GM10847 (cell line): Measurements from ENCODE around the gene SHKBP1.

Experiments
- POLR2A ChIP-seq: IDR thresholded peaks from 2 replicates; pipeline ENCODE4 v1.6.1; 2011; ENCODE audit not compliant: insufficient read length; ENCODE audit errors: extremely low read depth

The SHKBP1 gene

DNA sequence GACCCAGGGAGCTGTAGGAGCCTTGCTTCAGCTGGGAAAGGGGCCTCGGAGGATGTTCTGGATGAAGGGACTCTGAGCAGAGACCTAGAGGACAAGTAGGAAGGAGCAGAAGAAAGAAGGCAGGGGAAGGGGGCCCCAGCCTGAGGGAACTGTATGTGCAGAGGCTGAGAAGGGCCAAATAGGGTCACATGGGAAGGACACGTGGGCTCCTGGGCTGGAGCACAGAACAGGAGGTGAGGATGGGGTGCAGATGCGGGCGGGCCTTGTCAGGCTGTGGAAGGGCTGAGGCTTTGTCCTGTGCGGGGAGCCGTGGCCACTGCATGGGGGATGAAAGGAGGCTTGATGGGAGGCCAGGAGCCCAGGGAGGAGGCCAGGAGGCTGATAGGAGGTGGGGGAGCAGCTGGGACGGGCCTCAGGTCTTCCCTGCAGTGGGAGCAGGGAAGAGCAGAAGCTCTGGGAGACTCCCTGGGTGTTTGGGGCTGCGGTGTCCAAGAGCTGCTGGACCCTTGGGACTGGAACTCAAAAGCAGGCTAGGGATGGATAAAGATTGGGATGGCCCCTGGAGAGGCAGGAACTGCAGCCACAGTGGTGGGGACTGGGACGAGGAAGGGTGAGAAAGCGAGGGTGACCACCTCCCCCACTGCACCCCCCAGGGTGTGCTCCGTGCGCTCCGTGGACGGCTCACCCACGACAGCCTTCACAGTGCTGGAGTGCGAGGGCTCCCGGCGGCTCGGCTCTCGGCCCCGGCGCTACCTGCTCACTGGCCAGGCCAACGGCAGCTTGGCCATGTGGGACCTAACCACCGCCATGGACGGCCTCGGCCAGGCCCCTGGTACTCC, 13.1 kb downstream of the SHKBP1 start:
- no peak for TF ChIP-seq POLR2A

DNA sequence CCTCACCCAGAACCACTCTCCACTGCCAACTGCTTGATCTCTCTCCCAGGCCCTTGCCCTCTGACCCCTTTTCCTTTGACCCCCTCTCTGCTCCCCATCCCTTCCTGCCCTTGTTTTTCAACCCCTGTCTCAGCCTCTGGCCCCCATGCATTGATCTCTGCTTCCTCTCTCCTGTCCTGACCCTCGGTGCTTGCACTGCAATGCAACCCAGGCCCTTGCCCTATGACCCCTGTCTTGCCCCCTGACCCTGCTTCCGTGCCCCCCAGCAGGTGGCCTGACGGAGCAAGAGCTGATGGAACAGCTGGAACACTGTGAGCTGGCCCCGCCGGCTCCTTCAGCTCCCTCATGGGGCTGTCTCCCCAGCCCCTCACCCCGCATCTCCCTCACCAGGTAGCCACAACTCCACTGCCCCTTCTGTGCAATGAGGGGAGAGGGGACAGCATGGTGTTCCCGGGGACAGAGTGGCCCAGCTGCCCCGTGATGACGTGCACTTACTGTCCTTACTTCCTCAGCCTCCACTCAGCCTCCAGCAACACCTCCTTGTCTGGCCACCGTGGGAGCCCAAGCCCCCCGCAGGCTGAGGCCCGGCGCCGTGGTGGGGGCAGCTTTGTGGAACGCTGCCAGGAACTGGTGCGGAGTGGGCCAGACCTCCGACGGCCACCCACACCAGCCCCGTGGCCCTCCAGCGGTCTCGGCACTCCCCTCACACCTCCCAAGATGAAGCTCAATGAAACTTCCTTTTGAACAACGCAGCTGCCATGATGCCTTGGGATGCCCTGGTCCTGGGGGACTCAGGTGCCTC, 14.0 kb downstream of the SHKBP1 start:
- TF ChIP-seq POLR2A, result no peak

DNA sequence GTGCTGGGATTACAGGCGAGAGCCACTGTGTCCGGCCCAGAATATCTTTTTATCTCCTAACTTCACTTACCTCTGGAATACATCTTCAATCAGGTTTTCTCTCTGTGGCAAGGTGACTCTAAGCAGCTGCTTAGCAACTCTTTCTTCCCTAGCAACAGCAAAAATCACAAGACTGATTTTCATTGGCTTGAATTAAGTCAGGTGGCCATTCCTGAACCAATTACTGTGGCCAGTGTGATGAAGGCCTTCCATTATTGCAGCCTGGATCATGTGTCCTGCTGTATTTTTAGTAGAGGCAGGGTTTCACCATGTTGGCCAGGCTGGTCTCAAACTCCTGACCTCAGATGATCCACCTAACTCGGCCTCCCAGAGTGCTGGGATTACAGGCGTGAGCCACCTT, 15.5 kb downstream of the SHKBP1 start:
- no peak for TF ChIP-seq POLR2A

DNA sequence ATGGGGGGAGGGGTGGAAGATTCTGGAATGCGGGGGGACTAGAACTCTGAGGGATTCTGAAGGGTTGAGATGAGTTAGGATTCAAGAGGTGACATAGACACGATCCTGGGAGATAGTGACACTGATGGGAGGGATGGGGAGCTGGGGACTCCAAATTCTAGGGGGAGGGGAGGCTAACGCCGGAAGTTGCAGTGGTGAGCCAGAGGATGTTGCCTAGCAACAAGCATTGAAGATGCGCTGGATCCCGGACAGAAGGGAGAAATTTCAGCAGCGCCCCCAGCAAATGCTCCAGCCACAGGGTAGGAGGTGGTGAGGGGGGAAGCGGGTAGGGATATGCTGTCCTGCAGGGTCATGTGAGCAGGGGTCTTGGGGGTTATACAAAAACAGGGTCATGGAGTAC, 17.6 kb downstream of the SHKBP1 start:
- no peak for TF ChIP-seq POLR2A

DNA sequence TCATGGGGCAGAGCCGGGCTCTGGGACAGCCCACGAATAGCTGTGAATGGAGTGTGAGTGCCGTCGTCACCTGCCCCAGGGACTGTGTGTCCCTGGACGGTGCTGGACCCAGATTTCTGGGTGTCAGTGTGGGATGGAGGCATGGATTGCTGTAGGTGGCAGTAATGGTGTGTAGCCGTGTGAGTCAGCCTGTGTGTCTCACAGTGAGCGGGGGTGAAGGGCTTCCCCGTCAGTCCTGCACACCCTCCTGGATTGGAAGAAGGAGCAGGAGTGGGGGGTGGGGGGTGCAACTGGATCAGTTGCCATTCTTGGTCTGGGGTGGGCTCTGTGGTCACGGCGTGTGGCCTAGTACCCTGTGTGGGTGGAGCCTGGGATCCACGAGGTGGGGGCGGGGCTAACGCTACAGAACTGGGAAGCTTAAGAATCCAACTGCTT, 18.0 kb downstream of the SHKBP1 start:
- no peak for TF ChIP-seq POLR2A

DNA sequence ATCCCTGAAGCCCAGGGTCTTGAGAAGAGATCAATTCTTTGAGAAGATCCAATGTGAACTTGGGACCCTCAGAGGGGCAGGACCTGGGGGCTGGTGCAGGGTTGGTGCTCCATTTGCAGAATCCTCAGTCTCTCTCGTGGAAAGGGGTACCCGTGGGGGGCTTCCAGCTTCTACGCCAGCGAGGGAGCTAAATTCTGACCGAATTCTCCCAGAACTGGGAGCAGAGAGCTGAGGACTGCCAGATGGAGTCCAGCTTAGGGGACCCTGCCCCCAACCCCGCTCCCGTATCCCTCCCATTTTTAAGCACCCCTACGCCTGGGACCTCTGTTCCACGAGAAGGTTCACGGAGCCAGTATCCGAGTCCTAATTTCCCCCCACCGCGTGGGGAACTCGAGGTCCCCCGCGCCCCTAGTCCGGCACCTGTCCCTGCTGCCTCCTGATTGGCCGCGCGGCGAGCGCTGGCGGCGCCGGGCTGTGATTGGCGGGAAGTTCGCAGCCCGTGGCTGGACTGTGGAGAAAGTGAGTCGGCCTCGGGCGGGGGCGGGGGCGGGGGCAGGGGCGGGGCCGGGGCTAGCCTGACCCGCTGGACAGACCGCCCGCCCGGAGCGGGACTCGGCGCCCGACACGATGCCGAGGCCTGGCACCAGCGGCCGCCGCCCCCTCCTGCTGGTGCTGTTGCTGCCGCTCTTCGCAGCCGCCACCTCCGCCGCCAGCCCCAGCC, 20.1 kb downstream of the SHKBP1 start:
- TF ChIP-seq POLR2A, result no peak

DNA sequence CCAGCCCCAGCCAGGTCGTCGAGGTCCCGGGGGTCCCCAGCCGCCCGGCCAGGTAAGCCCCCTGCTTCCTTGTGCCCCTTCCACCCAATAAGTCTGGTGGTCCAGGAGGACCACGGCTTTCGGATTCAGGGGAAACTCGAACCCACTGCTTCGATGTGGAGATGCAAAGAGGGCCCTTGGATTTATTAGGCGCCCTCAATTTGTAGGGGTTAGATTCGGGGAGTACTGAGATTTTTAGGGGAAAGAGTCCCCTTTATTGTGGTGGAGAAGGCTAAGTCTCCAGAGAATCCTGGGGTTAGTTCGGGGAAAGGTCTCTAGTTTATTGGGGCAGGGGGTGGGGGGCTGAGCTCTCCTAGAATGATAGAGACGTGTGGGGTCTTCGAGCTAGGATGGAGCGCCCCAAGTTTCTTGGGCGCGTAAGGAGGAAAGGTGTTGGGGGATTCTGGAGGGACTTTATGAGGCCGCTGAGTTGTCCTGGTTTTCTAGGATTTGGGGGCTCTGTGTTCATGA, 20.7 kb downstream of the SHKBP1 start:
- no peak for TF ChIP-seq POLR2A

DNA sequence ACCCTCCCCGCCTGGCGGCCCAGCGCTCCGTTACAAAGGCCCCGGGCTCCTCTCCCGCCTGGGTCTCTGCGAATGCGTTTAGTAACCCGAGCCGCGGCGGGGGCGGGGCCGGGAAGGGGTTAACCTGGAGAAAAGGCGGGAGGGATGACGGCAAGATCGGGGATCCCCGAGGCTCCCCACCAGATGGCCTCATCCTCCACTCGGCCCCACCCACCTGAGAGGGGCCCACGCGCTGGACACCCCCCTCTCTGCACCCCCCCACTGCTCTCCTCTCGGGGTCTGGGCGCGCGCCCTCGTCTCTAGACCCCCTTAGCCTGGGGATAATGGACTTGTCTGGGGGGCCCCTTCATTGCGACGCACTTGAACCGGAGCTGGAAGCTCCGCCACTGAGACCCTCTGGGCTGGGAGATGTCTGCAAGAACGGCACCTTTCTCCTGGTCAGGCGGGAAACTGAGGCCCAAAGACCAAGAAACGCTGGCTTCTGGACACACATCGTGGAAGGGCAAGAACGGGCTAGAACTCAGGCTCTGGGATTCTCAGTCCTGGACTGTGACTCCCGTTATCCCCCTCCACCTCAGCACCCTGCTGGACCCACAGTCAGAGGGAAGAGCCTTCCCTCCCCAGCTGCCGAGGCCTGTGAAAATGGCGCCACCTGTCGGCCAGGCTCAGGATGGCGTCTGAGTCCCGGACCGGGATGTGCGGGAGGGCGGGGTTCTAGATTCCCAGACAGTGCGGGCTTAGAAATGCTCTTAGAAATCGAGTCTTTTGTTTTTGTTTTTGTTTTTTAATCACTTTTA, 21.6 kb downstream of the SHKBP1 start:
- no peak for TF ChIP-seq POLR2A

DNA sequence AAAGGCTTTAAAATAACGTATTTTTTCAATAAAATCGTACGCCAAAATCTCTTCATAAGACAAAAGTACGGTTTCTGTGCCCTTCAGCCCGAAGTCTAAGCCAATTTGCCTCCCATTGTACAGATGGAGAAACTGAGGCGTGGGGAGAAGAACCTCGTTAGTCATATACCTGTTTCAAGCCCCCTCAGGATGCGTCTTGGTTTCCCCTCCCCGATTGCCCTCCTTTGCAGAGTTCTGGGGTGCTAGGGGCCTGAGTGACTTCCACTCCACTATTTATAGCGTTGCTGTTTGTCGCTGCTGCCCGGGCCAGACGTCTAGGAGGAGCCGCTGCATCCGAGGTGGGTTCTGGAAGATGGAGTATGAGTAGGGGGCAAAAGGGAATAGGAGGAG, 22.2 kb downstream of the SHKBP1 start:
- no peak for TF ChIP-seq POLR2A

DNA sequence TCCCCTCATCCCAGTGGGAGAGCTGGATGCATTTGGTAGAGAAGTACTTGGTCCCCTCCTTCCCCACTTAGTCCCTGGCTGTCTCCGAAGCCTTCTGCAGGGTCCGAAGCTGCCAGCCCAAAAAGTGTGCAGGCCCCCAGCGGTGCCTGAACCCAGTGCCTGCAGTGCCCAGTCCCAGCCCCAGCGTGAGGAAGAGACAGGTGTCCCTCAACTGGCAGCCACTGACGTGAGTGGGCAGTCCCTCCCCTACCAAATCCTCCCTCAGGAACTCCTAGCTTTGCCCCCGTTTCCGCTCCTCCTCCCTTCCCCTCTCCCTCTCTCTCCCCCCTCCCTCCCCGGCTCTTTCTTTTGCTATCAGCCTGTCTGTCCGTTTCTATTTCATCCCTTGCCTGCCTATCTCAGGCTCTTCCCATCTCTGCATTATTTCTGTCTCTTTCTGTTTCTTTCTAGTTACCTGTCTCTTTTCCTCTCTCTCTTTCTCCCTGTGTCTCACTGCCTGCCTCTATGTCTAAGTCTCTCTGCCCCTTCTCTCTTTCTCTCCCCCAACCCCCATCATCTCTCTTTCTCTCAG, 22.7 kb downstream of the SHKBP1 start:
- no peak for TF ChIP-seq POLR2A

DNA sequence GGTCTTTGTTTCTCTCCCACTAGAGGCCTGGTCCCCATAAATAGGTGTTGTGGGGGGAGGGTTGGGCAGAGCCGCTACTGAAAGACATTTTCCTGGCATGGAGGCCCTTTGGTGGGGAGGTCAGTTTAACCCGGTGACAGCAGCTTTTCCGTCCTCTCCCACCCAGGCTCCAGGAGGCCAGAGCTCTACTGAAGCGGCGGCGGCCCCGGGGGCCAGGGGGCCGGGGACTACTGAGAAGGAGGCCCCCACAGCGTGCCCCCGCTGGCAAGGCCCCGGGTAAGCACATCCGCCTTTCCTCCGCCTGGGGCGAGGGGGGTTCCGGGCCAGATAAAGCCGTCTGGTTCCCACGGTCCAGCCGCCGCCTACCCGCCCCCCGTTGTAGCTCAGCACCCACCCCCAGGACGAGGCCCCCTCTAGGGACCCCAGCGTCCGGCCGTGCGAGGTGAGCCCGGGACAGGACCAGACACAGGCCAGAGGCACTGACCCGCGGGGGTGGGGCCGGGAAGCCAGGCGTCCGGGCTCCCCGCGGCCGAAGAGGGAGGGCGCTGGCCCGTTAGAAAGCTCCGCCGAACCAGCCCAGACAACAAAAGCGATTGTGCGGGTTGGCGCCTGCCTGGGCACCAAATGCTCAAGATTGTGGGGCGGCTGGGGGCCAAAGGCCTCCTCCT, 23.4 kb downstream of the SHKBP1 start:
- no peak for TF ChIP-seq POLR2A

DNA sequence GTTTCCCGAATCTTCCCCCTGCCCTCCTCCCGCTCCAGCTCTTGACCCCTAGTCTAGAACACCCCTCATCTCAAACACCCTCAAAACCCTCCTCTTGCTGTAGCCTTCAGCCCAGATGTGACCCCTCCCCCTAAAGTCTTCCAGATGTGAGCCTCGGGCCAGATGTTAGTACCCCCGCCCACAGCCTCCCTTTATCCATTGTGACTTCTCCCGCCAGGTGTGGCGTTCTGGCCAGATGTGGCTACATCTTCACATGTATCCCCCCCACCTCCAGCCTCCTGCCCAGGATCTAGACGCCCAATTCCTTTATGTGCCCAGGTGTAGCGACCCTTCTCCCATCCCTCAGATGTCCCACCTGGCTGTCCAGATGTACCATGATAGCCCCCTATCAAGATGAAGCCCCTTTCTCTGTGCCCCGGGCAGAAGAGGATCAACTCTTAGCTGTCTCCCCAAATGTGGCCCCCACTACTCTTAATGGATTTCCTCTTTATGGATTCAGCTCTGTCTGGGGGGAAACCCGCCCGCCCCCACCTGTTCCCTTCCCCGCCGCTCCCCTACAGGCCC, 24.0 kb downstream of the SHKBP1 start:
- no peak for TF ChIP-seq POLR2A

DNA sequence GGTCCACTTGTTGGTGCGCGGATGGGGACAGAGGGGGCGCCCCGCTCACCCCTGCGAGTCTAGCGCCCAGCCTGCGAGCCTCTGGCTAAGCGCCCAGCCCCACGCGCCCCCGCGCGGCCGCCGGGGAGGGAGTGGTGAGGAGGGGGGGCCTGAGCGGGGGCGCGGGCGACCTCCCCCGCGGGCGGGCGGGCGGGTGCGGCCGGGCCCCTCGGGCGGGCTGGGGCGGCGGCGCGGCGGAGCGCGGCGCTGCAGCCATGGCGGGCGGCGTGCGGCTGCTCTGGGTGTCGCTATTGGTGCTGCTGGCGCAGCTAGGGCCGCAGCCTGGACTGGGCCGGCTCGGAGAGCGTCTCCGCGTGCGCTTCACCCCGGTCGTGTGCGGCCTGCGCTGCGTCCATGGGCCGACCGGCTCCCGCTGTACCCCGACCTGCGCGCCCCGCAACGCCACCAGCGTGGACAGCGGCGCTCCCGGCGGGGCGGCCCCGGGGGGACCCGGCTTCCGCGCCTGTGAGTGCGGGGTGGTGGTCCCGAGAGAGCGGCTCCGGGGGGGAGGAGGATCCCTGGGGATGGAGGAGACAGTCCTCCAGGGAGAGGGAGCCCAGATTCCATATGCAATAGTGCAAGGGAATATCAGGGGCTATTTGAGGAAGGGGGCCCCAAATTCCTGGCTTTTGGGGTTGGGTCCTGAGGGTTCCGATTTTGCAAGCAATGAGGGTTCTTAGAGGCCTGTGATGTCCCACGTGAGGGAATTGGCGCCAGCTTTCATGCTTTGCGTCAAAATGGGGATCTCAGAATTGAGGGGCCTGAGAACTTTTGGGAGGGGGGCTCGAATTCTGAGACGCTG, 24.7 kb downstream of the SHKBP1 start, which contains the start of gene LTBP4:
Gene LTBP4, plus strand, starts transcription at position 236 of the 841 bp plus-strand sequence. Its CDS starts 19 bp downstream, at position 255.
- no peak for TF ChIP-seq POLR2A
